HepG2 (cell line): ENCODE data around the gene NARF. TPM values are rescaled to one million over a fixed set of nuclear protein-coding genes. Genes with fewer than 3 reads are reported as not detected.

ENCODE experiments used
- ATAC-seq: fragments of 200-7000 bp; cut with Tn5 transposase; 3 replicates; pipeline ENCODE4 v1.9.1; 2020; ENCODE audit warnings: mild to moderate bottlenecking, moderate library complexity
- BruUV-seq: library from RNA; stranded (reverse); fragments of 400-500 nt; replicated peaks from 2 replicates; lab custom pipeline; 2021; lab: Mats Ljungman, UMichigan
- CTCF ChIA-PET: fragments of 300-600 bp; formaldehyde crosslinking; extraction: SDS; loops from one replicate; lab custom pipeline; 2021; ENCODE audit warnings: low total read pairs, inconsistent platforms, low intra/inter-chr PET ratio; lab: Yijun Ruan, JAX
- POLR2A ChIA-PET: fragments of 350-600 bp; sonication (Branson Sonifier 250); formaldehyde crosslinking; loops from one replicate; lab custom pipeline; 2020; ENCODE audit warnings: antibody characterized with exemption, inconsistent platforms; lab: Yijun Ruan, JAX
- DNase-seq: peaks from one replicate; pipeline ENCODE4 v3.0.0-alpha.2; 2015; ENCODE audit warnings: low spot score
- FAIRE-seq: peaks from 3 replicates; lab custom pipeline; 2011; peaks lifted over from hg19 to GRCh38; lab: Jason Lieb, UNC
- H2AFZ ChIP-seq: one replicate; pipeline ENCODE4 v1.6.1; 2011; ENCODE audit warnings: low read length, inconsistent platforms
- H3K27ac ChIP-seq: fragments of 300-600 bp; 3 replicates; pipeline ENCODE4 v1.8.0; 2011; ENCODE audit warnings: mixed run types, mild to moderate bottlenecking, mixed read lengths, low read length, inconsistent platforms; ENCODE audit not compliant: insufficient read depth; ENCODE audit errors: extremely low read length
- H3K27me3 ChIP-seq, 2 experiments: fragments of 200-600 bp in 1 of 2; 2 replicates in 1 of 2; 3 replicates in 1 of 2; pipeline versions ENCODE4 v1.6.0 to v1.8.0; 2011; ENCODE audit warnings: low read length in 2 of 2, mild to moderate bottlenecking in 2 of 2, moderate library complexity in 2 of 2, inconsistent platforms in 1 of 2; ENCODE audit not compliant: insufficient read depth in 2 of 2, control insufficient read depth in 1 of 2
- H3K36me3 ChIP-seq, 2 experiments: fragments of 200-600 bp in 1 of 2; replicated peaks in 1 of 2; 2 replicates in 1 of 2; 3 replicates in 1 of 2; pipeline versions ENCODE4 v1.5.1 to v1.8.0; 2011; ENCODE audit warnings: low read length in 2 of 2, inconsistent platforms in 1 of 2; ENCODE audit not compliant: insufficient read depth in 2 of 2, control insufficient read depth in 1 of 2
- H3K4me1 ChIP-seq: 2 replicates; pipeline ENCODE4 v1.5.1; 2012; ENCODE audit warnings: low read length, inconsistent platforms; ENCODE audit not compliant: insufficient read depth
- H3K4me2 ChIP-seq: 2 replicates; pipeline ENCODE4 v1.6.0; 2011; ENCODE audit warnings: low read depth, low read length, inconsistent platforms
- H3K4me3 ChIP-seq, 3 experiments: fragments of 200-600 bp in 1 of 3; sonication (generic), shearing (Covaris generic) in 1 of 3; replicated peaks in 1 of 3; 2 replicates each; pipeline ENCODE4 v1.5.1; 2011 to 2016; ENCODE audit warnings: low read length in 3 of 3, inconsistent platforms in 2 of 3, low read depth in 2 of 3, mild to moderate bottlenecking in 2 of 3, control low read depth in 1 of 3, mixed read lengths in 1 of 3; ENCODE audit not compliant: insufficient read depth in 1 of 3
- H3K79me2 ChIP-seq: one replicate; pipeline ENCODE4 v1.6.1; 2011; ENCODE audit warnings: low read length, inconsistent platforms; ENCODE audit not compliant: insufficient read depth
- H3K9ac ChIP-seq: 2 replicates; pipeline ENCODE4 v1.6.0; 2011; ENCODE audit warnings: mild to moderate bottlenecking, low read depth, low read length, inconsistent platforms; ENCODE audit not compliant: insufficient read depth
- H3K9me3 ChIP-seq: 2 replicates; pipeline ENCODE4 v1.5.1; 2012; ENCODE audit warnings: mild to moderate bottlenecking, low read length
- H4K20me1 ChIP-seq: 2 replicates; pipeline ENCODE4 v1.6.0; 2011; ENCODE audit warnings: inconsistent platforms, mild to moderate bottlenecking, low read length, moderate library complexity; ENCODE audit not compliant: insufficient read depth
- AHR ChIP-seq: IDR thresholded peaks from 2 replicates; pipeline ENCODE4 v1.6.1; 2018; ENCODE audit warnings: missing genetic modification reagents, missing compliant biosample characterization
- HOXD1 ChIP-seq: sonication (generic); formaldehyde crosslinking; IDR thresholded peaks from 2 replicates; pipeline ENCODE4 v1.5.0; 2020; ENCODE audit warnings: missing genetic modification reagents
- IKZF5 ChIP-seq: IDR thresholded peaks from 2 replicates; pipeline ENCODE4 v1.6.1; 2018; ENCODE audit warnings: missing genetic modification reagents, mild to moderate bottlenecking, missing compliant biosample characterization
- KDM5B ChIP-seq: sonication (generic); formaldehyde crosslinking; IDR thresholded peaks from 2 replicates; pipeline ENCODE4 v1.4.0; 2020; ENCODE audit warnings: missing genetic modification reagents, mild to moderate bottlenecking, borderline replicate concordance
- MAX ChIP-seq: IDR thresholded peaks from 2 replicates; pipeline ENCODE4 v1.6.1; 2012; ENCODE audit warnings: inconsistent platforms
- SIN3A ChIP-seq: IDR thresholded peaks from 2 replicates; pipeline ENCODE4 v1.6.1; 2011; ENCODE audit warnings: low read depth, mild to moderate bottlenecking, control low read depth, low read length, borderline replicate concordance
- SIX1 ChIP-seq: sonication (generic); formaldehyde crosslinking; IDR thresholded peaks from 2 replicates; pipeline ENCODE4 v1.4.0; 2020; ENCODE audit warnings: missing genetic modification reagents, borderline replicate concordance
- SP4 ChIP-seq: sonication (generic); formaldehyde crosslinking; IDR thresholded peaks from 2 replicates; pipeline ENCODE4 v1.8.1; 2023; ENCODE audit warnings: mild to moderate bottlenecking, missing genetic modification reagents
- ZBTB43 ChIP-seq: sonication (generic); formaldehyde crosslinking; conservative IDR thresholded peaks from 2 replicates; pipeline ENCODE4 v1.4.0; 2020; ENCODE audit warnings: missing genetic modification reagents
- ZNF12 ChIP-seq: sonication (generic); formaldehyde crosslinking; IDR thresholded peaks from 2 replicates; pipeline ENCODE4 v1.5.0; 2020; ENCODE audit warnings: missing genetic modification reagents
- ZNF18 ChIP-seq: sonication (generic); formaldehyde crosslinking; IDR thresholded peaks from 2 replicates; pipeline ENCODE4 v1.8.0; 2022; ENCODE audit warnings: mild to moderate bottlenecking, missing genetic modification reagents; ENCODE audit not compliant: insufficient replicate concordance
- ZNF556 ChIP-seq: sonication (generic); formaldehyde crosslinking; IDR thresholded peaks from 2 replicates; pipeline ENCODE4 v1.4.0; 2020; ENCODE audit warnings: mild to moderate bottlenecking, missing genetic modification reagents, borderline replicate concordance
- ZNF737 ChIP-seq: sonication (generic); formaldehyde crosslinking; IDR thresholded peaks from 2 replicates; pipeline ENCODE4 v1.5.0; 2020; ENCODE audit warnings: missing genetic modification reagents, mild to moderate bottlenecking, borderline replicate concordance
- ZNF780A ChIP-seq: sonication (generic); formaldehyde crosslinking; IDR thresholded peaks from 2 replicates; pipeline ENCODE4 v1.8.0; 2022; ENCODE audit warnings: mild to moderate bottlenecking, missing genetic modification reagents, moderate library complexity
- ZNF883 ChIP-seq: sonication (generic); formaldehyde crosslinking; IDR thresholded peaks from 2 replicates; pipeline ENCODE4 v1.5.1; 2020; ENCODE audit warnings: mild to moderate bottlenecking, missing genetic modification reagents; ENCODE audit errors: not compliant biosample characterization
- ZSCAN5A ChIP-seq: sonication (generic); formaldehyde crosslinking; IDR thresholded peaks from 2 replicates; pipeline ENCODE4 v1.8.0; 2022; ENCODE audit warnings: mild to moderate bottlenecking, missing genetic modification reagents, borderline replicate concordance
- WGBS: methylation state at CpG from one replicate; pipeline ENCODE4 v1.1.6; 2017; ENCODE audit warnings: low lambda C conversion rate; 5-methylcytosine and 5-hydroxymethylcytosine counted together
- in situ Hi-C: cut with HindIII; loops from 2 replicates; pipeline ENCODE4 v1.10.0; 2017; ENCODE audit warnings: low pct_unique_long_range_greater_than_20kb; ENCODE audit not compliant: extremely low pct_ligation_motif_present
- intact Hi-C: fragments of 100-400 bp; cut with micrococcal nuclease; formaldehyde crosslinking; loops from one replicate; pipeline ENCODE4 v1.10.0; 2022; ENCODE audit not compliant: unreplicated experiment
- polyA plus RNA-seq, 8 experiments: library from polyadenylated mRNA; depleted of rRNA in 3 of 8; stranded (reverse) in 7 of 8; unstranded in 1 of 8; fragments of >200 nt; fragmentation: Illumina TruSeq in 4 of 8; extraction: Trizol in 4 of 8; gene quantifications; 2 replicates each; pipeline versions ENCODE4 v1.2.1 to v1.2.3, GENCODE V29; 2011 to 2016; ENCODE audit warnings: low read depth in 4 of 8, missing spikeins in 1 of 8, mixed read lengths in 1 of 8; ENCODE audit not compliant: insufficient read depth in 1 of 8
- total RNA-seq, 5 experiments: library from RNA; depleted of rRNA; stranded (reverse); fragments of >200 nt; fragmentation: Illumina TruSeq; extraction: Trizol; gene quantifications; 2 replicates each; pipeline ENCODE4 v1.2.3, GENCODE V29; 2016; ENCODE audit warnings: low read depth in 1 of 5

Gene NARF
- total and polyA plus RNA-seq, 2 of the 13 experiments (the other 11 are each of a cell fraction or from before 2014, with no cell fraction given) = 61.1 to 144 TPM

GRCh38 chr17:82418001-82418986, 40.2 kb upstream of the NARF start, which contains the start of the genes HEXD and OGFOD3:
Gene HEXD (plus strand): TSS chr17:82418347. CDS start chr17:82419800, 1,453 bp downstream.
Gene OGFOD3 (minus strand): TSS chr17:82418586. CDS start chr17:82418485, 101 bp downstream.
- no TSS peak for BruUV-seq
- FAIRE-seq (no peak), DNase-seq (peak; percentile 71), ATAC-seq (peak; percentile 80)
- H2AFZ ChIP-seq = no peak within 1 kb of the TSS
- peaks cover 2 to 28% of the 10 kb centered on the region in 2 experiments; a peak in 3 of 5 replicates for H3K36me3 ChIP-seq
- H3K9me3 ChIP-seq = peaks cover 8% of the 10 kb centered on the region
- peaks cover 18% of the 10 kb centered on the region; the same call in 1 of the 2 replicates for H4K20me1 ChIP-seq
- peak within 1 kb of the TSS; percentile 96 to 100 (median 99) for H3K4me3 ChIP-seq
- ChIA-PET CTCF (no interaction called here), POLR2A (interaction anchor here (0.7 to 1.8 kb wide), 9 partner anchors 39 to 145 kb away, joined by 3 to 5 read pairs (median 3); no protein-coding TSS in a partner anchor)
- H3K27me3 ChIP-seq = no peaks in the 10 kb centered on the region; a peak in 1 of 5 replicates
- peak within 1 kb of the TSS; percentile 96 for H3K27ac ChIP-seq
- peak within 1 kb of the TSS; percentile 100 for H3K4me2 ChIP-seq
- under 1% methylated on average over 39 of the region's 108 CpGs for WGBS
- peaks cover 27% of the 10 kb centered on the region for H3K4me1 ChIP-seq
- in situ Hi-C loops (no loop called here), intact Hi-C loops (loop anchor here (1.0 to 2.0 kb wide), 2 partner anchors 33 to 40 kb away; partner anchors contain the start of gene NARF)
- H3K79me2 ChIP-seq = peaks cover 8% of the 10 kb centered on the region
- peak within 1 kb of the TSS; percentile 97 for H3K9ac ChIP-seq
- TF ChIP-seq SIX1 (CRISPR knock-in tag) (0 out of 2 replicates have a peak, but pooled peaks have one; percentile 15), SP4 (CRISPR knock-in tag) (peak; percentile 99), HOXD1 (CRISPR knock-in tag) (peak; percentile 68; the same call in 1 of the 2 replicates), KDM5B (CRISPR knock-in tag) (peak; percentile 89; the same call in 1 of the 2 replicates), AHR (CRISPR knock-in tag) (peak; percentile 80; the same call in 1 of the 2 replicates), MAX (peak; percentile 95), ZNF737 (CRISPR knock-in tag) (no peak), IKZF5 (CRISPR knock-in tag) (peak; percentile 46), ZNF556 (CRISPR knock-in tag) (0 out of 2 replicates have a peak, but pooled peaks have one; percentile 40), ZBTB43 (peak; percentile 82), SIN3A (peak; percentile 63; the same call in 1 of the 2 replicates), ZNF12 (CRISPR knock-in tag) (0 out of 2 replicates have a peak, but pooled peaks have one; percentile 13), ZNF883 (peak; percentile 97), ZSCAN5A (CRISPR knock-in tag) (0 out of 2 replicates have a peak, but pooled peaks have one; percentile 61), ZNF18 (CRISPR knock-in tag) (no peak), ZNF780A (no peak)
